ENCODE measurements around the gene MIB1.

Gene MIB1

DNA sequence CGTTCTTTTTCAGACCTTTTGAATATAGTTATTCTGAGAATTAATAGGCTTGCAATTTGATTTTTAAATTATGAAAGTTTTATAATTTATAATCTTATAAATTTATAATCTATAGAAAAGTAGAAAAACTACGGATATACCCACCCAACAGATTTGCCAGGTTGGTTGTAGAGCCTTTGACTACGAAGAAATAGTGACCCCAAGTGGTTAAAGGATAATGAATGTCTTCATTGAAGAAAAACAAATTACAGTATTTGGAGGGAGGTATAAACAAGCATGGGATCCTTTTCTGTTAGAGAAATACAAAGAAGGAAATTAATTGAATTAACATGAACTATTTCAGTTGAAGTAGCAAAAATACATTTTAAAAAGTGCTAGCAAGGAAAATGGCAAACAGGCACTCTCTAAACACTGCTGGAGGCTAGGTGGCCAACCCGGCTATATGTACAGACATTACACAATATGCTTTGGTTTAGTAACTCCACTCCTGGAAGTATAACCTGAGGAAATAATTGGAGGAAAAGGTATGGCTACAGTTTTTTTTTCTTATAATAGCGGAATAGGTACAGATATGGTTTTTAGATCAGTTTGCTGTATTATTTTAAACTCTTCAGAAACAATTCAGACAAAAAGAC lies 110.9 kb downstream of the MIB1 start:
- H3K4me3 ChIP-seq (ENCODE audit: low read length): no peak overlapping the region
- no peak for DNase-seq (ENCODE audit: low read depth)
- TF ChIP-seq, protein P1, sequence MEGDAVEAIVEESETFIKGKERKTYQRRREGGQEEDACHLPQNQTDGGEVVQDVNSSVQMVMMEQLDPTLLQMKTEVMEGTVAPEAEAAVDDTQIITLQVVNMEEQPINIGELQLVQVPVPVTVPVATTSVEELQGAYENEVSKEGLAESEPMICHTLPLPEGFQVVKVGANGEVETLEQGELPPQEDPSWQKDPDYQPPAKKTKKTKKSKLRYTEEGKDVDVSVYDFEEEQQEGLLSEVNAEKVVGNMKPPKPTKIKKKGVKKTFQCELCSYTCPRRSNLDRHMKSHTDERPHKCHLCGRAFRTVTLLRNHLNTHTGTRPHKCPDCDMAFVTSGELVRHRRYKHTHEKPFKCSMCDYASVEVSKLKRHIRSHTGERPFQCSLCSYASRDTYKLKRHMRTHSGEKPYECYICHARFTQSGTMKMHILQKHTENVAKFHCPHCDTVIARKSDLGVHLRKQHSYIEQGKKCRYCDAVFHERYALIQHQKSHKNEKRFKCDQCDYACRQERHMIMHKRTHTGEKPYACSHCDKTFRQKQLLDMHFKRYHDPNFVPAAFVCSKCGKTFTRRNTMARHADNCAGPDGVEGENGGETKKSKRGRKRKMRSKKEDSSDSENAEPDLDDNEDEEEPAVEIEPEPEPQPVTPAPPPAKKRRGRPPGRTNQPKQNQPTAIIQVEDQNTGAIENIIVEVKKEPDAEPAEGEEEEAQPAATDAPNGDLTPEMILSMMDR (conservative IDR thresholded peaks at IDR 0.05; ENCODE audit: low read depth, low read length): peak; percentile 36

DNA sequence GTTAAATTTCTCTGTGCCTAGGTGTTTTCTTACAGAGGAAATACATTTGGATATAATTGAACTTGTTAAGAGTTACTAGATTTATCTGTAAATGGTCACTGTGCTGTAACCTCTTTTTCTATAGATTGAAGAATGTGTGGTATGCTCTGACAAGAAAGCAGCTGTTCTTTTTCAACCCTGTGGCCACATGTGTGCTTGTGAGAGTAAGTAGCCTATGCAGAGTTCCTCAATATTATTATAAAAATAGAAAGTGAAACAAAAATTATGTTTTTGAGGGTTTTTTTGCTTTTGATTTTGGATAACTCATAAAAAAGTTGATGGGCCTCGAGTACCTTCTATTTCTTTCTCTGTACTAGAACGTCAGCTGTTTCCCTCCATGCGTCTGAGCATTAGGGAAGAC lies 112.4 kb downstream of the MIB1 start:
- DNase-seq (ENCODE audit: low read depth): no peak
- TF ChIP-seq, protein P1 (conservative IDR thresholded peaks at IDR 0.05; ENCODE audit: low read depth, low read length): no peak

DNA sequence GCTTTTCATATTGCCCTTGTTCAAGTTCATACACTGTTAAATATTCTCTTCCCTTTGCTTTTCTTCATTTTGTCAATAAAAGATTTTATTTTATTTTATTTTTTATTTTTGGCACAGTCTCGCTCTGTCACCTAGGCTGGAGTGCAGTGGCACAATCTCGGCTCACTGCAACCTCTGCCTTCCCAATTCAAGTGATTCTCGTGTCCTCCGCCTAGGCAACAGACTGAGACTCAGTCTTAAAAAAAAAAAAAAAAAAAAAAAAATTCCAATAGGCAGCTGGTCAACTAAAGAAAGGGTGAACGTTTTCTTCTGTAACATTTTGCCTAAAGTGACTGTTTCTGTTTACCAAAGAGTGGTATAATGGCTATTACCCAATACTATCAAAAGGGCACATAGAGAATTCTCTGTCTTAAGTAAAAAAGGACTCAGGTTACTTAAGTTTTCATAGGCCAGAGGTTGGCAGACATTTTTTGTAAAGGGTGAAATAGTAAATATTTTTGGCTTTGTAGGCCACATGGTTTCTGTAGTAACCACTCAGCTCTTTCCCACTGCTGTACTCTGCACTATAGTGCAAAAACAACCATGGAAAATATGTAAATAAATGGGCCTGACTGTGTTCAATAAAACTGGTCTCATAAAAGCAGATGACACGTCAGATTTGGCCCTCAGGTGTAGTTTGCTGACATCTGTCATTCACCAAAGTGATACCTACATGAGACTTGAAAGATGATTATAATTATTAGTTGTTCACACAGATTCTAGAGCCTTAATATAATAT lies 113.4 kb downstream of the MIB1 start:
- H3K4me3 ChIP-seq (ENCODE audit: low read length): no peak overlapping the region
- no peak for DNase-seq (ENCODE audit: low read depth)
- TF ChIP-seq, protein P1 (conservative IDR thresholded peaks at IDR 0.05; ENCODE audit: low read depth, low read length): no peak

More for the DNA sequence above, 112.4 kb downstream of the MIB1 start:
- no peak overlapping the region for H3K4me3 ChIP-seq (ENCODE audit: low read length)

DNA sequence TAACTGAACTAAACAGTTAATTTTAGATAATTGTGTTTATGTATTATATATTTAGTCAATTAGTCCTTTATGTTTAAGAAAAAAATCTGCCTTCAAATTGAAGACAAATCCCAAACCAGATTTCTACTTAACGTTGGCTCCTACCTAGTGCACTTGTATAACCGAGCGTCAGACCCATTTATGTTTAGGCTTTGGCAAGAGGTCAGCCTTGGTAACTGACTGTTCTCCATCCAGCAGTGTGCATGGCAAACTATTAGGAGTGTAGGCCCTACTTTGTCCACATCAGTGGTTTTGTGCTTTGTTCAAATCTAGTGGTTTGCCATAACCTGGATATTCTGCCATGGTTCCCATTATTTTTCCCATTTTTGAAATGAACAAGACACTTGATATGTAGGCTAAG lies 114.8 kb downstream of the MIB1 start:
- H3K4me3 ChIP-seq (ENCODE audit: low read length): no peak overlapping the region
- TF ChIP-seq, protein P1 (conservative IDR thresholded peaks at IDR 0.05; ENCODE audit: low read depth, low read length): no peak

DNA sequence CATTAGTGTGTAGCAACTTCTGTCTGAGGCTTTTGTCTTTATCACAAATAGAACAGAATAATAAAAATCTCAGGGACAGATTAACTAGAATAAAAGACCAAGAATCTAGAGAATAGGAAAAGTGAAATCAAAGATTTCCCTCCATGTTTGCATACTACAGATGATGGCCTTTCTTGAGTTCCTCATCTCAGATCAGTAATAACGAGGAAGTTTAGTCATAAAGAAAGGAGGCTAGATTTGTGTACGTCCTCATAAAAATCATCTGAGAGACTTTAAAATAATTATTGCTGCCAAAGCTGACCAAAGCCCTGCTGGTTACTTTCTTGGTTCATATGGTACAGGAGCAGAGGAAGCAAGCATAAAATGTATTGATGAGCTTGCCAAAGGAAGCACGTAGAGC lies 117.3 kb downstream of the MIB1 start:
- no peak overlapping the region for H3K4me3 ChIP-seq (ENCODE audit: low read length)
- TF ChIP-seq, protein P1 (conservative IDR thresholded peaks at IDR 0.05; ENCODE audit: low read depth, low read length): no peak
- no peak for DNase-seq (ENCODE audit: low read depth)

More for the DNA sequence above, 114.8 kb downstream of the MIB1 start:
- DNase-seq (ENCODE audit: low read depth): no peak

DNA sequence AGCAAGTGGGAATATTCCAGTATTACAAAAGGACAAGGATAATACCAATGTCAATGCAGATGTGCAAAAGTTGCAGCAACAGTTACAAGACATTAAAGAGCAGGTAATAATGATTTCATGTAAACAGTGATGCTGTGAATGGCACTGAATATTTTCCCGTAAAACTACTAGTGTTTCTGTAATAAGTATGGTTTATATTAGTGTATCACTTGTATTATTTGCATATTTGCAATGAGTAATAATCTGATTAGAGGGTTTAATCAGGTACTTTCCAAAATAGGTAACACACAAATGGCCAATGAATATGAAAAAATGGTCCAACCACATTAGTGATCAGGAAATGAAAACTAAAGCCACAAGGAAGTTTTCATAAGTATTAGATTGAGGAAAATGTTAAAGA lies 118.0 kb downstream of the MIB1 start:
- no peak for DNase-seq (ENCODE audit: low read depth)
- TF ChIP-seq, protein P1 (conservative IDR thresholded peaks at IDR 0.05; ENCODE audit: low read depth, low read length): no peak
- H3K4me3 ChIP-seq (ENCODE audit: low read length): no peak overlapping the region

DNA sequence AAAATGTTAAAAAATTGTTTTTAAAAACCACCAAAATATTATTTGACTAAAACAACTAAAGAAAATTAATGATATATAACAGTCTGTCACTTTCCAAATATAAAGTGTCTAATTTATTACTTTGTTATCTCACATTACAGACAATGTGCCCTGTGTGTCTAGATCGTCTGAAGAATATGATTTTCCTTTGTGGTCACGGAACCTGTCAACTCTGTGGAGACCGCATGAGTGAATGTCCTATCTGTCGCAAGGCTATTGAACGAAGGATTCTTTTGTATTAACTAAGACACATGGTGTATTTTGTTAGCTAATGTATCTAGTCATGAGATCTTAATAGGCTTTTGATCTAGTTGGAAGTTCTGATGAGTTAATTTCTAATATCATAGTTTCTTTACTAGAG lies 123.8 kb downstream of the MIB1 start:
- no peak overlapping the region for H3K4me3 ChIP-seq (ENCODE audit: low read length)
- TF ChIP-seq, protein P1 (conservative IDR thresholded peaks at IDR 0.05; ENCODE audit: low read depth, low read length): no peak
- DNase-seq (ENCODE audit: low read depth): no peak

Measured in retinal pigment epithelial cell (primary cell).